HG03060 (cell line): ENCODE measurements around the gene RANGRF.

Experiments
- ATAC-seq: cut with Tn5 transposase; IDR thresholded peaks from one replicate; pipeline ENCODE4 v1.9.1; 2021; ENCODE audit warnings: low read depth, moderate number of reproducible peaks; ENCODE audit not compliant: unreplicated experiment

Gene RANGRF

DNA sequence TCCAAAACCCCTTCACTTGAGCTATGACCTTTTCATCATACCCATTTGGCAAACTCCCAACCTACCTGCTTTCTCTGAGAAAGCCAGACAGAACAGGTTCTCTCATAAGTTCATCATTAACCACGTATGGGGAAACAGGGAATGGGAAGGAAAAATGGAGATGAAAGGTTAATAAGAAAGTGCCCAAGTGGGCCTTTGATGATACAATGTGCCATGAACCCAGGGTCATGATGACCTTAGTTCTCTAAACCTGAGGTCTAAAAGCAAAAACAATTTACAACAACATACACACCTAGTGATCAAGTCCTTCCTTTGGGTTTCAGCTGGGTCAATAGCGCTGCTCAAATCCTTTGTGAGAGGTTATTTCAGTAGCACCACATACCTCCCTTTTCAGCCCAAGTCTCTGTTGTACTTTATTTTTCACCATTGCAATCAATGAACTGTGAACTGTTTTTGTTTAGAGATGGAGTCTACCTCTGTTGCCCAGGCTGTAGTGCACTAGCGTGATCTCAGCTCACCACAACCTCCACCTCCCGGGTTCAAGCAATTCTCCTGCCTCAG is 14.5 kb upstream of the RANGRF start:
- ATAC-seq: no peak

DNA sequence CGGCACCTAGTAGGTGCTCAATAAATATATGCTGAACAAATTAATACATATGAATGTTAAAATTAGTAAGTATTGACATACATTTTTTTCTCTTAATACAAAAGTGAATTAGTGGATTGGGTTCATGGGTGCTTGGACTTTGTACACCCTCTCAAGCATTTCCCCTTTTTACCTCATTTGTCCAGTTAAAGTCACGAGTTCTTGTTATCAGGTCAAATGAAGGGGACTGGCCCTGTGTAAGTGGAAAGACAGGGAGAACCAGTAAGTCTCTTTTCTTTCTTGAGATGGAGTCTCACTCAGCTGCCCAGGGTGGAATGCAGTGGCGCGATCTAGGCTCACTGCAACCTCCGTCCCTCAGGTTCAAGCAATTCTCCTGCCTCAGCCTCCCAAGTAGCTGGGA is 13.7 kb upstream of the RANGRF start:
- ATAC-seq: no peak

DNA sequence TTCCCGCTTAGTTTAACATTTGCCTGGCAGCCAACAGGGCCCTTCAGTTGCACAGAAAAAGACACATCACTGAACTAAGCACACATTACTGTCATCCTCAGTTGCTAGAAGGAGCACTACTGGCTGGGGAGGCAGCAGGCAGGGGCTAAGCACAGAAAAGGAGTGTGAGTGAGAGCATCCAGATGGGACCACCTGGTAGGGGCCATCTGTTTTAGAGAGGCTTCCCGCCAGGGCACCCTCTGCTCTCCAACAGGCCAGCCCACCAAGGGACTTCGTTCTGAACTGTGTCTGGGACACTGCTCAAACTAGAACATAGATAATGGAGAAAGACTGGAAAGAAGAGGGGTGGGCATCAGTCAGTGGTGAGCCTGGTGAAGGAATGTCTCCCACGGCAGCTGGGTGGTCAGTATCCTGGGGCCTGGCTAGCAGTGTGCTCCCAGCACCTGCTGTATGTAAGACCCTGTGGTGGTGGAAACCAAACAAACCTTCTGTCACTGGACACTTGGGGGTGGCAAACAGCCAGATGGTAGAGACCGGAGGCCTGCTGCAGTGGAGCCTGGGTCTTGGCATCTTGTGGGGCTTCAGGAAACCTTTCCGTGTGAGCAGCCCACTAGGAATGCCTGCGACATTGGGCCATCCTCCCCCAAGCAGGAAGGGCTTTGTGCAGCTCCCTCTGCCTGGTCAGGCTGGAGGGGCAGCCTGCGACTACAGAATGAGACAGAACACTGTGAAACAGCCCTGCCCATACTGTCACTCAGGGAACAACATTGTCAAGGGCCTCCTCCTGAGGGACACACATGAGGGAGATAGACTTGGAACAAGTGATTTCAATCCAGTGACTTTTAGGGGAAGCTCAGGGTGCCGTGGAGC is 12.8 kb upstream of the RANGRF start:
- no peak for ATAC-seq

DNA sequence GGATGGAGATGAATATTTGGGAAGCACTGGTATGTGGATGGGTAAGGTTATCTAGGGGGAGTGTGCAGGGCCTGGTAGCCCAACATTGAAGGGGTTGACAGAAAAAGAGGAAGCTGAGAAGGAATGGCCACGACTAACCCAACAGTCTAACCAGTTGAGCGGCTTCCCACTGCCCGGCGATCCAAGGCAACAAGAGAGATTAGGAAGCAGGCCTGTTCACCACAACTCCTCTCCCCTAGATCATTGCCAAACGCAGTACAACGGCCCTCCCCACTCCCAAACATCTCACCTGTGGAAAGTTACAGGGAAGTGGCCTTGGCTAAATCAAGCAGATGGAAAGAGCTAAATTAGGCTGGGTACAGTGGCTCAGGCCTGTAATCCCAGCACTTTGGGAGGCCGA is 11.2 kb upstream of the RANGRF start:
- no peak for ATAC-seq

DNA sequence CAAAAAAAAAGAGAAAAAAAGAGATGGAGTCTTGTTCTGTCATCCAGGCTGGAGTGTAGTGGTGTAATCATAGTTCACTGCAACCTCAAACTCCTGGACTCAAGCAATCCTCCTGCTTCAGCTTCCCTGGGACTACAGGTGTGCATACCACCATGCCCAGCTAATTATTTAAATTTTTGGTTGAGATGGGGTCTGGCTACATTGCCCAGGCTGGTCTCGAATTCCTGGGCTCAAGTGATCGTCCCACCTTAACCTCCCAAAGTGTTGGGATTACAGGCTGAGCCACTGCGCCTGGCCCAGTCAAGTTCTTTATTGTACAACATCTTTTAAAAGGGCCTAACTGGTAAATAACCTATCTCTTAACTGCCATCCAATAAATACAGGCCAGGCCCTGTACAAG is 6.1 kb upstream of the RANGRF start:
- no peak for ATAC-seq

DNA sequence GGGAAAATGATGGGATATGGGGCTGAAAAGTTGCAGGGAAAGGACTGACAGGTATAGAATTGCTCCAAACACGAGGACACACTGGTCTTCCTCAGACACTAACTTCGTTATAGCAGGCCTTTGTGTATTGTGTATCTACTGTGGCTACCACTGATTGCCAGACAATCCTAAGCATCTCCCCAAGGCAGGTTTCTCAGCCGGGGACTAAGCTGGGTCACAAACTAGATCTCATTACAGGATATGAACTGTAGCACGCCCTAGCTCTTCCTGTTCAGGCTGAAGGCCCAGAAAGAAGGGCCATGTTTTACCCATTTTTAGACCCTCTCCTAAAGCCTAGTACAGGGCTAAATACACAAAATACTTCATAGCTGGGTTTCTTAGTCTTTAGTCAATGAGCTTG is 5.1 kb upstream of the RANGRF start:
- ATAC-seq: no peak

DNA sequence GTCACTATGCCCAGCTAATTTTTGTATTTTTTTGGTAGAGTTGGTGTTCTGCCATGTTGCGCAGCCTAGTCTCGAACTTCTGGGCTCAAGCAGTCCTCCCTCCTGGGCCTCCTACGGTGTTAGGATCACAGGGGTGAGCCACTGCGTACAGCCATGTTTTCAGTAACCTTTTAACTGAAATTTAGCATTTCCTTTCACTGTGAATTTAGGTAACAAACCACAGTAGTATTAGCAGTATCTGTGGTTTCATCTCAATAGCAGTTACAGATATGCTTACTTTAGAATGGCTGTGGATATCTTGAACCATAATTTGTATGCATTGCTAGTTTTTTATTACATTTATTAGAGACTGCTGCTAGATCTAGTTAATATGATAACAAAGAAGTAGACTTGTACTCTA is 4.3 kb upstream of the RANGRF start:
- no peak for ATAC-seq

DNA sequence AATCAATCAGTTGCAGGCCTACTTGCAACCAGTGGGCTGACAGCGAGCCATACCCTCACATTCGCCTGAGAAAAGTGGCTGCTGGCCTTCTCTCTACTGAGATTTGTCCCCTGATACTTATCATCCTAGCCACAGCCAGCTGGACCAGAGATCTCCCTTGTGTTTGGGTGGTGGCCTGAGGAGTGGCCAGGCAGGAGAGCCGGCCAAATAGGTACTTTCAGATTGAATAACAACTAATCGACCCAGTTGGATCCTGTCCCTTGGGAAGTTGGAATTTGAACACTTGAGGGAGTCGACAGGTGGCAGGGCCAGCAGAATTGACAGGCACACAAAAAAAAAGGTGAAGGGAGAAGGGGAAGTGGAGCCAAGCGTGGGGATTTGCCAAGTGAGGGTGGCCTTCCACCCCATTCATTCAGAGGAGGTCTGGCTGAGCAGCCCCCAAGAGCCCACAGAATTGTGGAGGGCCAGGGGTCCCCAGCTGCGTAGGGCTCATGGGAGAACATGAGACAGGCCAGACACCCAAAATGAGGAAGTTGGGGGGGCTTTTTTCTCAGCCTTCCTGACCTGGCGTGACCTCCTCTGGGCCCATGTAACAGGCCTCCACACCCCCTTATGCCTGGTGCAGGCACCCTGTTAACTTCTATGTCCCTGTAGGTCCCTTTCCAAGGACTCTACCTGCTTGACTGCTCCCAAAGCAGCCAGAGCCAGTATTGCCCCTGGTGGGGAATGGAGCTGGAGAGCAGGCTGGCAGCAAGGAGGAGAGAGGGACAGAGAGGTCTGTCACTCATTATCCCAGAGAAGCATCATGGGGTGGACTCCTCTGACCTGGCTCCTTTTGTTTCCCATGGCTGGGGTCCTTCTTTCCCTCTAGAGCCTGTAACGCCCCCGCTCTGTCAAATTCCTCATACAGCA is 2.9 kb upstream of the RANGRF start:
- ATAC-seq: no peak

DNA sequence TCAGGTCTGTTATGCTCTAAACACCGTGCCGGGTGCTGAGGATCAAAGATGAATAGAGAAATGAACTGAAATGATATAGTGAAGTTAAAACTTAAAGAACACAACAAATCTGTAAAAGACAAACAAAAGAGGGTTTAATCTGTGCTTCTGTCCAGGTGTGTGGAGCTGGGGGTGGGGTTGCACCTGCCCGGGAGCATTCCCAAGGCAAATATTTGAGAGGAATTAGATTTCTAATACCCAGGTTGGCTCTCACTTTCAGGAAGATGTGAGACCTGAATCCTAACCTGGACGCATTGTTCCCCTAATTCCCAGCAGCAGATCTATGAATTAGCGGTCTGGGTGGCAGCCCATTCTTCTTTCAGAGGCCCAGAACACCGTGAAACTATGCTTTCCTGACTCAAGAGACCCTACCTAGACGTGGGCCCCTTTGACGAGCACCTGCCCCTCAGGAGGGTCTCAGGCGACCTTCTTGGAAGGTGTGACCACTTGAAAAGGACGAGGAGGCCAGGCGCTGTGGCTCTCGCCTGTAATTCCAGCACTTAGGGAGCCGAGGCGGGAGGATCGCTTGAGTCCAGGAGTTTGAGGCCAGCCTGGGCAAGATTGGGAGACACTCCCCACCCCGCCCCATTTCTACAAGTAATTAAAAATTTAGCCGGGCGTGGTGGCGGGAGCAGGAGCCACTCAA is 677 bp upstream of the RANGRF start:
- ATAC-seq: no peak

DNA sequence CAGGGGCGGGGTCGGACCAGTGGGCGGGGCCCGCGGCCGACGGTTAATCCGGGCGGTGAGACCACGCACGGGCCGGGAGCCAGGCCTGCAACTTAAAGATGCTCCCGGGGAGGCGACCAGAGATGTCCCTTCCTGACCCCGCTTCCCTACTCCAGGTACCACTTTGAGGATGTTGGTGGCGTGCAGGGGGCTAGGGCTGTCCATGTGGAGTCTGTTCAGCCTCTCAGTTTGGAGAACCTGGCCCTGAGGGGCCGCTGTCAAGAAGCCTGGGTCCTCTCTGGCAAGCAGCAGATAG is 580 bp downstream of the RANGRF start:
- no peak for ATAC-seq

DNA sequence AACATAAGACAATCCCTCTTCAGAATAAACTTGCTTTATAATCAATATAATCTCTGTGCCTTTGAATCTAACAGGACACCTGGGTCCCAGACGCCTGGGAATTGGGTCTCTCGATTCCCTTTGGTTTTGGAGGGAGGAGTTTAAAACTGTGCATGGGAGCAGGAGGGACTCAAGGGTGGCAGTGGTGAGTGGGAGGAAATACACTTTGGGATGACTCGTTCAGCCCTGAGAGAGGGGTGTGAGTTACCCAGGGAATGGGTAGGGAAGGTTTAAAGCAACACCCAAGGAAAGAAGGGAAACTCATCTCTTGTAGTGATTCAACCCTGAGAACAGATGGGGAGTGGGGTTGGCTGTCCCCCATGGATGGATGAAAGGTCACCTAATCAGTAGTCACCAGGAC is 1.6 kb downstream of the RANGRF start:
- no peak for ATAC-seq

DNA sequence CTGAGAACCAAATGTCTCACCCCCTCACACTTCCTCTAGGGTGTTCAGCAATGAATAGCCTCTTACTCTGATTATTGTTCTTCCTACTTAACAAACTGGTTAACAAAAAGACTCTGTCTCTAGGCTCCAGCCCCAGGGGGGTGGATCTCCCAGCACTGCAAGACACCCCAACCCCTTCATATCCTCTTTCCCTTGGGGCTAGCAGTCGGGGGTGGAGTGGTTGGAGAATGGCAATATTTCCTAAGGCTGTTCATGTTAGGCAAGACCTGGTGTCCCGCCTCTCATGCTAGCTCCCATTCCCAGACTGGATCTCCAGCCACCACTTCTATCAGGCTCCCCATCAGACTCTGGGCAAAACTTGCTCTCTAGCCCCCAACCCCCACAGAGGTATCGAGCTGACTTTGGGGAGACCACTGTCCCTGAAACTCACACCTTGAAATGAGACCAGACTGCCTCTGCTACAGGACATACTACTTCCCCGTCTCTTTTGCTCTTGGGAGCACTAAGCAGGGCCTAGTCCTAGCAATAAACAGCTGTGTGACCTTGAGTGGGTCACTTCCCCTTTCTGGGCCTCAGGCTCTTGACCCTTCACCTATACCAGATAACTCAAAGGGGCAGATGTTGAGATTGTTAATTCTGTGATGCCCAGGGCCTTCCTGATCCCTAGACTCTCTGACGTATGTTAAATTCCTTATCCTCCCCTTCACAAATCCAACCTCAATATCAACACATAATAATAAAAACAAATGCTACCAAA is 4.3 kb downstream of the RANGRF start:
- no peak for ATAC-seq

DNA sequence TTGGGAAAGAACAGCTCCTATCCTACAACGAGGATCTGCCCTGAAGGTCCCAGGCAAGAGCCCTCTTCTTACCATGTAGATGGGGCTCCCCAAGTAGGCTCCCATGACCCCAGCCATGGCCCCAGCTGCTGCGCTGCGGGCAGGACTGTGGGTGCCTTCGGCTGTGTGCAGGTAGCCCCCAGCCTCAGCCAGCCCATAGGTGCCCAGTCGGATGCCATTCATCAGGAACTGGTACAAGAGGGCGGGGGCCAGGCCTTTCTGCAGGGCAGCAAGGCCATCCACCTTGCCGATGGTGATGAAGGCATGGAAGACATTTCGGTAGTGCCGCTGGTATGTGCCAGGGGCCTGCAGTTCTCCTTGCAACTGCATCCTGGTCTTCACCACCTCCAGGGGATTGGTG is 5.9 kb downstream of the RANGRF start:
- no peak for ATAC-seq

DNA sequence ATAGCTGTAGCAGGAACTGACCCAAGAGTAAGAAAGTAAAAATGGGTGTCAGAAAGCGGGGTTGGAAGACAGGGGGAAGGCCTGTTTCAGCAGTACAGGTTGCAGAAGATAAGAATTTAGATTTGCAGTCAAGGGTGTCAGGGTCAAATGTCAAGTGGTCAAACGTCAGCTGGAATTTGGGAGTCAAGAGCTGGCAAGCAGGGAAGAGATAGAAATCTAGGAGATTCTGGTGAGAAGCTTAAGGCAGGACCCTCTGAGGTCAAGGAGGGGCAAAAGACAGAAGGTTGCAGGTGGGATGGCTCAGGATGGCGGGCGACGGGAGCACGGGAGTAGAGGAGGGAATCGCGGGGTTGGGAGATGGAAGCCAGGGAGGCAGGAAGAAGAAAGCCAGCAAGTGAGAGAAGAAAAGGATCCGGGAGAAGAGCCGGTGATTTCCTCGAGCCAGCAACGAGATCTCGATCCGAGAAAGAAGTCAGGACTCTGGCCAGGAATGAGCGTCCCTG is 6.4 kb downstream of the RANGRF start:
- ATAC-seq: no peak

DNA sequence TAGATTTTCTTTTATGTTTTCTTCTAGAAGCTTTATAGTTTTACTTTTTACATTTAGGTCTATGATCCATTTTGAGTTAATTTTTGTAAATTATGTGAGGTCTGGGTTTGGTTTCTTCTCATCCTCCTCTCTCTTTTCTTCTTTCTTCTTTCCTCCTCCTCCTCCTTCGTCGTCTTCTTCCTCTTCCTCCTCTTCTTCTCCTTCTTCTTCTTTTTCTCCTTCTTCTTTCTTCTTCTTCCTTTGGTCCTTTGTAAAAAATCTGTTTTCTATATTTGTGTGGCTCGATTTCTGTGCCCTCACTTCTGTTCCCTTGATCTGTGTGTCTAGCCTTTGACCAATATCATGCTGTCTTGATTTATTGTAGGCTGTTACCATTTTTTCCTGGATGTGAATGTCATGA is 11.8 kb downstream of the RANGRF start:
- no peak for ATAC-seq

DNA sequence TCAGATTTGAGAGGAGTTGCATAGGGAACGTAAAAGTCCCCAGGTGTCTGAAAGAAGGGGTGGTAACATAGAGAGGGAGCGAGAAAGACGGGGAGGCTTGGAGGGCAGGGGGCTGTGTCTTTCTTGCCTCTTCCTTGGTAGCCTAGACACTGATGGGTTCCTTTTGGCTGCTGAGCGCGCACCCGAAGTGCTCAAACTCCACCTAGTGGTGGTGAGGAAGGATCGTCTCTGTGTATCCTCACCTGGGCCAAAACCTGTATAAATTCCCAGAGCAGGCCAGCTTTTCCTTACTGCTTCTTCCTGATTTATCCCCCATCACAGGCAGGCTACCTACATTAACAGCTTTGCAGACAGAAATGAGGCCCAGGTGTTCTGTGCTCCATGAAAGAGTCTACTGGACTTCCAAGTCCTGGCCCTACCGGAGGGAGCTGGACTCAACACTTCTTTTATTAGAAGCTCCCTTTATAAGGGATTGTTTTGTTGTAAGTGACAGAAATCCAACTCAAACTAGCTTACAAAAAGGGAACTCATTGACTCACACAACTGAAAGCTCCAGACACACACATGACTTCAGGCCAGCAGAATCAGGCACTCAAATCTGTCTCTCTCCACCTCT is 12.3 kb downstream of the RANGRF start:
- no peak for ATAC-seq

DNA sequence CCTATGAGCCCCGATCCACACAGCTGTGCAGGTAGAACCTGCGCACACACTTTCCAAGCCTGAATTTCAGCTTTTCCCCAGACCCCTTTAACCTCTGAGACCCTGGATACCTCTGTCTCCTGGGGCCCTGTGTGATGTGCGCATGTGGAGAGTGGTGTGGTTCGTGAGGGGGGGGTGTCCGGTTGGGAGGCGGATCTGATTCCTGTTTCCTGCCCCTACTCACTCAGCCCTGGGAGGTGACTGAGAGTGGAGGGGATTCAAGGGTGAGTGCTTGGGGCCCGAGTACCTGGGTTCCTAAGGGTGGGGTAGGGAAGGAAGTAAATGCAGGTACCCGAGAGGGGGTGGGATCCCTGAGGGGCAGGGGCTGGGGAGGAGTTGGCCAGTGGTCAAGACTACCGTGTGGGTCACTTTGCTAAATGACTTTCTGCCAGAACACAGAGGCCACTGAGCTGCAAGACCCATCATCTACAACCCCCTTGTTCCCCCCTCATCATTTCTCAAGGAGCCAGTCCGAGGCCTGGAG is 22.2 kb downstream of the RANGRF start:
- ATAC-seq: no peak

DNA sequence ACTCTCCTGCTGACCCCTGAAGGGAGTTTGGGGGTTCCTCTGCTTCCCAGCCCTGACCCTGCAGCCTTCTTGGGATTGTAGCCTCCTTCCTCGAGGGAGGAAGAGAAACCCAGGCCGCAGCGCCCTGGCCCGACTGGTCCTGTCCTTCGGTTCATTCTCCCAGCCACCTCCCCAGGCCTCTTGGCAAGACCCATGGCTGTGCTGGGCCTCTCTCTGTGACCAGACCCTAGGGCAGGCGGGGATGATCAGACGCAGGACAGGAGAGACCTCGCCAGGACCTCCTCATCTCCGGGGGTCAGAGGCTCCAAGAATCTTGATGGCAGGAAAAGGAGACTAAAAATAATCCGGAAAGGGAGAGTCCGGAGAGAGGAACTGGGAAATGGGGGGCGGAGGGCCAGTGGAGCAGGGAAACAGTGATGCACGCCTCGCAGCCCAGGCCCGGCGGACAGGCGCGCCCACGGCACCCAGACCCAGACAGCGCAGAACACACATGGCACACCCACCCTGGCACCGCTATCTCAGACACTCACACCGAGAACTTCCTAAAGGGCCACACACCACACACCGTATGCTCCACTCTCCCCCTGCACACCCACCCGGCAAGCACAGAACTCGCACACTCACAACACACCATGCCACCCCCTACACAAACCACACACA is 22.8 kb downstream of the RANGRF start:
- no peak for ATAC-seq

DNA sequence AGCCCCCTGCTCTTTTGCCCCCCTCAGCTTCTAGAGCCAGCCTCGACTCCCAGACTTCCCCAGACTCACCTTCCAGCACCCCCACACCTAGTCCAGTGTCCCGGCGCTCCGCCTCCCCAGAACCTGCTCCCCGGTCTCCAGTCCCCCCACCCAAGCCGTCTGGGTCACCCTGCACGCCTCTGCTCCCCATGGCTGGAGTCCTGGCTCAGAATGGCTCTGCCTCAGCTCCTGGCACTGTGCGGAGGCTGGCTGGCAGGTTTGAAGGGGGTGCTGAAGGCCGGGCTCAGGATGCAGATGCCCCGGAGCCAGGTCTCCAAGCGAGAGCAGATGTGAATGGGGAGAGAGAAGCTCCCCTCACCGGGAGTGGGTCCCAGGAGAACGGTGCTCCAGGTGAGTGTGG is 23.8 kb downstream of the RANGRF start:
- no peak for ATAC-seq
